Neuron (in vitro differentiated cells): ENCODE data around the gene LANCL2.

Experiments
- H2AFZ ChIP-seq: one replicate; pipeline ENCODE4 v1.6.1; 2013; ENCODE audit warnings: low read depth, mild to moderate bottlenecking, inconsistent platforms, low read length, moderate library complexity
- H3K27me3 ChIP-seq: one replicate; pipeline ENCODE4 v1.6.1; 2013; ENCODE audit warnings: low read length; ENCODE audit not compliant: insufficient read depth
- H3K36me3 ChIP-seq: one replicate; pipeline ENCODE4 v1.6.1; 2013; ENCODE audit warnings: low read length; ENCODE audit not compliant: insufficient read depth
- H3K4me1 ChIP-seq: one replicate; pipeline ENCODE4 v1.6.1; 2013; ENCODE audit warnings: low read length; ENCODE audit not compliant: insufficient read depth
- H3K4me3 ChIP-seq: 2 replicates; pipeline ENCODE4 v1.5.1; 2013; ENCODE audit warnings: mild to moderate bottlenecking, low read length, moderate library complexity
- H3K9me3 ChIP-seq: one replicate; pipeline ENCODE4 v1.6.1; 2013; ENCODE audit warnings: low read length

The LANCL2 gene

DNA sequence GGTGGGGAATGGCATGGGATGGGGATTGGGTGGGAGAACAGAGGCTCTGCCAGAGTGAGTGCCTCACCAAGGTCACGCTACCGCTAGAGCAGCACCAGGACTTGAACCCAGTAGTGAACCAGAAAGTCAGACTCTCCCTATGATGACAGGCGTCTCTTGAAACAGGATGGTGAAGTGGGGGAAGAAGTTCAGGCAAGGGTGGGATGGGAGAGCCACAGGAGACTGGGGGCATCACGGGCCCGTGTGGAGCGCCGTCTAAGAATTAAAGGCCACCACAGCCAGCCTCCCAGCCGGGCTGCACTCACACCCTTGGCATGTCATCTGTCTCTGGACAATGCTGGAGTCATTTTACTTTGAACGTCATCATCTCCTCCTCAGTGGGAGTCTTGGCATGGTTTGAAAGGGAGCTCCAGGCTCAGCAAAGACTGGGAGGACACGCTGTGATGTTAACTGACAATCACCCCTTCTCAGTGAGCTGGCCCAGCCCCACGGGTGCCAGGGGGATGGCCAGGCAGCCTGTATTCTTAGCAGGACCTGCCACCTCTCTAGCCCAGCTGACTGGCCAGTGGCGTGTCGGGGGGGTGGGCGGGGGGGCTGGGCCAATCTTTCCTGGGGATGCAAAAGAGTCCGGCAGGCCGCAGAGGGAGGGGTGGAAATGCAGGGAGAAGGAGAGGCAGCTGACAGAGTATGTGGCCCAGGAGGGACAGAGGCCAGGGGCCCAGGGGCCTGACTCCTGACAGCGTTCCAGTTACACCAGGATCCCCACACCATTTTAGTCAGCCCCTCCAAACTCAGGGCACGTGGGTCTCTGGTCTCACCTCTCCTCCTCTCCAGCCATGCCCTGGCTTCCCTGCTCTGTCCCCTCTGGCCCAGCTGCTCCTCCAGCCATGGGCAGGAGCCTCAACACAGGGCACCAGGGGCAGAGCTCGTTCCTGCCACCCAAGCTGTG lies 111.0 kb downstream of the LANCL2 start:
- no peaks in the 10 kb centered on the region for H3K4me1 ChIP-seq
- no peaks in the 10 kb centered on the region for H3K27me3 ChIP-seq
- no peaks in the 10 kb centered on the region for H3K9me3 ChIP-seq
- no peak overlapping the region for H2AFZ ChIP-seq
- no peak overlapping the region for H3K4me3 ChIP-seq
- peaks cover 7% of the 10 kb centered on the region for H3K36me3 ChIP-seq

DNA sequence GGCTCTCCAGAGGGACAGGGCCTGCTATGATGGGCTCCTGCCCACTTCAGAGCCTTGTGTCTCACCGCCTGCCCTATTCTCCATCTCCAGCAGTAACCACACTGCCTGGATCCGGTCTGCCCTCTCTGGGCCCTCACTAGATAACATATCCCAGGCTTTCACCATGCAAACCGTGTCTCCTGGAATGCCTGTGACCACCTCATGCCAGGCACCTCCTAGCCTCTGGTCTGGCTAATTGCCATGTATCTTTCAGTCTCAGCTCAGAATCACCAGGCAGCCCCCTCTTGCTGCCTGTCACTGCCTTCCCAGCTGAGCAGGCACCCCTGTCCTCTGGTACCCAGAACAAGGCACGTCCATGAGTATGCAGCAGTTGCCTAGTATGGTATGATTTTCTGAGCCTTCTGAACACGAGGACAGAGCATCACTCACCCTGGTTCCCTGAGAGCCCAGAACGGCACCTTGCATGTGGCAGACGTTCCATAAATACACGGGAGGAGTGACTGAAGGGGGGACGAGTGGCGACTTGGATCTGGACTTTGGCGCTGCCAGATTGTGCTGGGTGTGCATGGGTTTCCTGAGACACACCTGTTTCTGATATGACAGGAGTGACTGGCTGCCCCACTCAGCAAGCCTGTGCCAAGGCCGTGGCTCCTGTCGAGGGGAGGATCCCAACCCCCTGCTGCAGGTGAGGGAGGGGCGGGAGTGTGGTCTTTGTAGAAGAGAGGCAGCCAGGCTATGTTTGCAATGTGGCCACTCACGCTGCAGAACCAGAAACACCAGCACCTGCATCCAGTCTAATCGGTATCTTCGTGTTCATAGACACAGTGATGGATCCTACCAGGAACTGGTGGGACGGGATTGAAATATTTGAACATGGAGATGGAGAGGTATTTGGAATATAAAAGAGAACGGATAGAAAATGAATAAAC lies 112.0 kb downstream of the LANCL2 start:
- Histone ChIP-seq H3K36me3 (peaks cover 7% of the 10 kb centered on the region), H3K27me3 (no peaks in the 10 kb centered on the region), H3K4me1 (no peaks in the 10 kb centered on the region), H3K4me3 (no peak overlapping the region), H3K9me3 (no peaks in the 10 kb centered on the region), H2AFZ (no peak overlapping the region)

- Histone ChIP-seq H3K27me3 (no peaks in the 10 kb centered on the region), H3K9me3 (no peaks in the 10 kb centered on the region), H3K4me3 (no peak overlapping the region), H3K4me1 (no peaks in the 10 kb centered on the region), H3K36me3 (peaks cover 7% of the 10 kb centered on the region), H2AFZ (no peak overlapping the region)
Observed at GRCh38 chr7:55477781-55478374, 112.7 kb downstream of the LANCL2 start.

DNA sequence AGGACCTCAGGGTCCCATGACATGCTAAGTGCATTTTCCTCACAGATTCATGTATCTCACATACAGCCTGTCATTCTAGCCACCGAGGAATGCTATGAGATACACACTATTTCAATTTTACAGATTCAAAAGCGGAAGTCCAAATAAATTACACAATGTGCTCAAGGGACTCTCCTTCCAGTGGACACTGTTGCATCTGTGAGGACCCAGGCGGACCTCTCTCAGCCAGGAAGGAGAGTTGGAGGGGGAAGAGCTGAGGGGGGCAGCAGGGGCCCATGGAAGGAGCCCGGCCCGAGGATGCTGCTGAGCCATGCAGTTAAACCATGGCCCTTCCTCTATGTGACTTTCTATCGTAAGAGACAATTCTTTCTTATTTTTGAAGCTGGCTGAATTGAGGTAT lies 113.6 kb downstream of the LANCL2 start:
- Histone ChIP-seq H2AFZ (no peak overlapping the region), H3K27me3 (no peaks in the 10 kb centered on the region), H3K4me1 (no peaks in the 10 kb centered on the region), H3K36me3 (peaks cover 7% of the 10 kb centered on the region), H3K9me3 (no peaks in the 10 kb centered on the region), H3K4me3 (no peak overlapping the region)

DNA sequence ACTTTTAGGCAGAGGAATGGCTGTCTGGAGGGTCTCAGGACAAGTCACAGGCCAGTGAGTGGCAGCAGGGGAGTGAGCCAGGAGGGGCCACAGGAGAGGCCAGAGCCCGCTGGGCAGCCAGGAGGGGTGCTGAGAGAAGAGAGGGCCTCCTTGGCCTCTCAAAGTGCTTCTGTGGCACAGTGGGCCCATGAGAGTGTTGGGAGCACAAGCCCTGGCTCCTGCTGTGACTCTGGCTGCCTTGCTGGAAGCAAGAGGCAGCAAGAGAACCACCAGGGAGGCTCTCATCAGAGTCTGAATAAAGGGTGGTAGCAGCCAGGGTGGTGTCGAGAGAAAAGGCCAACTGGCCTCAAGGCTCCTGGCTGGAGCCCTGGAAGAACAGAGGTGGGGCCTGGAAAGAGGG lies 116.0 kb downstream of the LANCL2 start:
- Histone ChIP-seq H3K4me1 (no peaks in the 10 kb centered on the region), H3K4me3 (no peak overlapping the region), H3K27me3 (no peaks in the 10 kb centered on the region), H3K9me3 (no peaks in the 10 kb centered on the region), H2AFZ (no peak overlapping the region), H3K36me3 (peaks cover 7% of the 10 kb centered on the region)

DNA sequence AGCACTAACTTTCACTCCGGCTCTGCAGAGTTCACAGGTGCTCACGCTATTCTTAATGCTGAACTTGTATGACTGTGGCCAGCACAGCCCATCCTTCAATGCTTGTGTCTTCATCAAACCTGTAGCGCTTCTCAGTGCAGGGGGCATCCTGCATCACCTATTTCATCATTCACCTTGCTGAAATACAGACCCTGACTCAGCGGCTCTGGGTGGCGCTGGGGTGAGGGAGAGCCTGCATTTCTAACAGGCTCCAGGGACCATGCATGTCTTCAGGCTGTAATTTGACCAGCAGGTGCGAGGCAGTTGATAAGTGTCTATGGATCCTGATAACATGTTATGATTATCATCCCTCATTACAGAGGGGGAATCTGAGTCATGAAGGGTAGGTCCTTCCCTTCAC lies 117.9 kb downstream of the LANCL2 start:
- Histone ChIP-seq H3K36me3 (peaks cover 3% of the 10 kb centered on the region), H3K27me3 (no peaks in the 10 kb centered on the region), H3K4me3 (no peak overlapping the region), H3K4me1 (peaks cover 7% of the 10 kb centered on the region), H2AFZ (no peak overlapping the region), H3K9me3 (no peaks in the 10 kb centered on the region)
